Keratinocyte (primary cell): ENCODE data around the gene GPR75.

Experiments used
- CTCF ChIP-seq, 3 experiments: IDR thresholded peaks in 1 of 3; conservative IDR thresholded peaks in 1 of 3; optimal IDR thresholded peaks in 1 of 3; 2 replicates in 2 of 3; 3 replicates in 1 of 3; pipeline versions ENCODE3 to v1.5.1; 2011; ENCODE audit warnings: low read length in 3 of 3, mild to moderate bottlenecking in 3 of 3, moderate library complexity in 2 of 3, control low read depth in 1 of 3, inconsistent platforms in 1 of 3; ENCODE audit not compliant: insufficient read depth in 2 of 3; ENCODE audit errors: extremely low read depth in 1 of 3
- EZH2 ChIP-seq: IDR thresholded peaks from one replicate; pipeline ENCODE4 v1.6.1; 2012; ENCODE audit warnings: inconsistent platforms, mild to moderate bottlenecking, low read length, moderate library complexity

GRCh38 chr2:53826587-53827397, 33.0 kb downstream of the GPR75 start:
- TF ChIP-seq CTCF (optimal IDR thresholded peaks at IDR 0.05 in 1 of 3, IDR thresholded peaks at IDR 0.05 in 1 of 3, conservative IDR thresholded peaks at IDR 0.05 in 1 of 3; ENCODE audit: extremely low read depth in 1 of 3, insufficient read depth in 2 of 3, low read length in 3 of 3) (no peak), EZH2 (no peak)
